Measurements from ENCODE around the gene ABCG5.

DNA sequence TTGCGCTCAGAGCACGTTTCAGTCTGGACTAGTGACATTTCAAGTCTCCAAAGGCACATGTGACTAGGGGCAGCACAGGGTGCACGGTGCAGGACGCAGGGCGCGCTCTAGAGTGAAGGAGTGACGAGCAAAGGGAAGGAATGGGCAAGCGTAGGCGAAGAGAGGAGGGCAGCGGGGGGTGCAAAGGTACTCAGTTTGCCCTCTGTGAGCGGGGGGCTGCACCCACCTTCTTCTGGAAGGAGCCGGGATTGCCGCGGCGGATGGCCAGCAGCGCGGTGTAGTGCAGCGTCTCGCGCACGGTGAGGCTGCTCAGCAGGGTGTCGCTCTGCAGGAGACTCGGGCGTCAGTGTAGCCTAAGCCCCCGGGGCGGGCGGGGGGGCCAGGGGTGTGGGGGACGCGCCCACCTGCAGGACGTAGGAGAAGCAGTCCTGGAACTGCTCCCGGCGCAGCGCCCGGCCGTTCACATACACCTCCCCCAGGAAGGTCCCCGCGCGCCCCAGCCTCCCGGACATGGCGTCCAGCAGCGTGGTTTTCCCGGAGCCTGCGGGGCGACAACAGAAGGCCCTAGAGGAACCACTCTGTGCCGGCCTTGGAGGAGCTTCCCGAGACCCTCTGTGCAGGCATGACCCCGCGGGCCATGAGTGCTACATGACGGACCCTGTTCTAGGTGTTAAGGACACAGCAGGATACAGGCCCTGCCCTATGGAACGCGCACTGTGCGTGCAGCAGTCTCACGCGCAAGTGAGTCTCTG lies 6.9 kb downstream of the ABCG5 start:
- TF ChIP-seq, protein P1, sequence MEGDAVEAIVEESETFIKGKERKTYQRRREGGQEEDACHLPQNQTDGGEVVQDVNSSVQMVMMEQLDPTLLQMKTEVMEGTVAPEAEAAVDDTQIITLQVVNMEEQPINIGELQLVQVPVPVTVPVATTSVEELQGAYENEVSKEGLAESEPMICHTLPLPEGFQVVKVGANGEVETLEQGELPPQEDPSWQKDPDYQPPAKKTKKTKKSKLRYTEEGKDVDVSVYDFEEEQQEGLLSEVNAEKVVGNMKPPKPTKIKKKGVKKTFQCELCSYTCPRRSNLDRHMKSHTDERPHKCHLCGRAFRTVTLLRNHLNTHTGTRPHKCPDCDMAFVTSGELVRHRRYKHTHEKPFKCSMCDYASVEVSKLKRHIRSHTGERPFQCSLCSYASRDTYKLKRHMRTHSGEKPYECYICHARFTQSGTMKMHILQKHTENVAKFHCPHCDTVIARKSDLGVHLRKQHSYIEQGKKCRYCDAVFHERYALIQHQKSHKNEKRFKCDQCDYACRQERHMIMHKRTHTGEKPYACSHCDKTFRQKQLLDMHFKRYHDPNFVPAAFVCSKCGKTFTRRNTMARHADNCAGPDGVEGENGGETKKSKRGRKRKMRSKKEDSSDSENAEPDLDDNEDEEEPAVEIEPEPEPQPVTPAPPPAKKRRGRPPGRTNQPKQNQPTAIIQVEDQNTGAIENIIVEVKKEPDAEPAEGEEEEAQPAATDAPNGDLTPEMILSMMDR (IDR thresholded peaks at IDR 0.05; ENCODE audit: insufficient read depth, low read length, poor library complexity, severe bottlenecking), result no peak
- no peak for TF ChIP-seq EZH2phosphoT487 (conservative IDR thresholded peaks at IDR 0.05; ENCODE audit: low read length)
